H1 (cell line): ENCODE results near the gene CFLAR. TPM values are rescaled to one million over a fixed set of nuclear protein-coding genes. Genes with fewer than 3 reads are reported as not detected.

Experiments used
- CTCF ChIA-PET: fragments of 300-600 bp; sonication (Branson Sonifier 250); formaldehyde crosslinking; loops from one replicate; lab custom pipeline; 2021; ENCODE audit not compliant: partially characterized antibody; lab: Charles Lee
- POLR2A ChIA-PET: fragments of 300-600 bp; sonication (Branson Sonifier 250); formaldehyde crosslinking; loops from one replicate; lab custom pipeline; 2021; ENCODE audit warnings: inconsistent platforms; ENCODE audit not compliant: partially characterized antibody; lab: Charles Lee
- DNase-seq, 2 experiments: peaks; one replicate each; pipeline versions ENCODE4 v3.0.0 to v3.0.0-alpha.2; 2010 to 2022; ENCODE audit warnings: low spot score in 2 of 2, low read depth in 1 of 2, mixed read lengths in 1 of 2
- FAIRE-seq: peaks from 2 replicates; lab custom pipeline; 2011; peaks lifted over from hg19 to GRCh38; lab: Jason Lieb, UNC
- H2AFZ ChIP-seq: 2 replicates; pipeline ENCODE4 v1.8.1; 2012; ENCODE audit warnings: low read length, inconsistent platforms
- H2AK5ac ChIP-seq: 2 replicates; pipeline ENCODE4 v1.6.1; 2013; ENCODE audit warnings: low read depth, low read length
- H2BK120ac ChIP-seq: replicated peaks from 2 replicates; pipeline ENCODE3; 2013; ENCODE audit warnings: low read depth, low read length, inconsistent platforms
- H2BK12ac ChIP-seq: 2 replicates; pipeline ENCODE4 v1.6.1; 2013; ENCODE audit warnings: low read depth, low read length
- H2BK15ac ChIP-seq: 2 replicates; pipeline ENCODE4 v1.6.1; 2013; ENCODE audit warnings: low read length
- H2BK20ac ChIP-seq: 2 replicates; pipeline ENCODE4 v1.6.1; 2013; ENCODE audit warnings: low read length
- H2BK5ac ChIP-seq: 2 replicates; pipeline ENCODE4 v1.6.1; 2013; ENCODE audit warnings: low read depth, low read length
- H3K14ac ChIP-seq: 2 replicates; pipeline ENCODE4 v1.6.1; 2013; ENCODE audit warnings: inconsistent platforms; ENCODE audit not compliant: insufficient read length
- H3K18ac ChIP-seq: 2 replicates; pipeline ENCODE4 v1.6.1; 2013; ENCODE audit warnings: low read length; ENCODE audit errors: extremely low read depth
- H3K23ac ChIP-seq: 2 replicates; pipeline ENCODE4 v1.6.1; 2013; ENCODE audit warnings: inconsistent platforms; ENCODE audit not compliant: insufficient read length
- H3K23me2 ChIP-seq: 2 replicates; pipeline ENCODE4 v1.6.1; 2013; ENCODE audit warnings: low read depth, low read length
- H3K27ac ChIP-seq: 2 replicates; pipeline ENCODE4 v1.6.1; 2011; ENCODE audit warnings: low read depth, low read length, inconsistent platforms
- H3K27me3 ChIP-seq, 4 experiments: replicated peaks in 1 of 4; 1 replicate in 1 of 4; 2 replicates in 3 of 4; pipeline versions ENCODE4 v1.6.1 to v1.8.1; 2011 to 2013; ENCODE audit warnings: low read length in 3 of 4, mild to moderate bottlenecking in 3 of 4, inconsistent platforms in 2 of 4, mixed read lengths in 2 of 4, moderate library complexity in 1 of 4; ENCODE audit not compliant: control insufficient read depth in 3 of 4, insufficient read depth in 3 of 4; ENCODE audit errors: extremely low read depth in 1 of 4
- H3K36me3 ChIP-seq, 4 experiments: 2 replicates each; pipeline versions ENCODE4 v1.6.1 to v1.8.1; 2011 to 2013; ENCODE audit warnings: mild to moderate bottlenecking in 4 of 4, low read length in 3 of 4, moderate library complexity in 2 of 4, control low read depth in 1 of 4, inconsistent platforms in 1 of 4; ENCODE audit not compliant: insufficient read depth in 4 of 4, control insufficient read depth in 2 of 4
- H3K4ac ChIP-seq: replicated peaks from 2 replicates; pipeline ENCODE3; 2013; ENCODE audit warnings: low read length, low read depth, mixed read lengths, inconsistent platforms; ENCODE audit not compliant: insufficient read length
- H3K4me1 ChIP-seq, 4 experiments: replicated peaks in 1 of 4; 1 replicate in 1 of 4; 2 replicates in 3 of 4; pipeline versions ENCODE4 v1.6.1 to v1.8.1; 2011 to 2013; ENCODE audit warnings: low read length in 3 of 4, inconsistent platforms in 2 of 4, mixed read lengths in 1 of 4; ENCODE audit not compliant: insufficient read depth in 4 of 4, control insufficient read depth in 3 of 4
- H3K4me2 ChIP-seq, 2 experiments: 2 replicates each; pipeline versions ENCODE4 v1.6.1 to v1.8.1; 2011 to 2013; ENCODE audit warnings: low read depth in 2 of 2, low read length in 2 of 2, control low read depth in 1 of 2, inconsistent platforms in 1 of 2, mild to moderate bottlenecking in 1 of 2; ENCODE audit not compliant: insufficient read depth in 1 of 2
- H3K4me3 ChIP-seq, 4 experiments: fragments of 200-600, 300-600 bp in 1 of 4; sonication (generic), shearing (Covaris generic), sonication (Bioruptor Twin) in 1 of 4; 2 replicates each; pipeline versions ENCODE4 v1.5.1 to v1.8.1; 2011 to 2016; ENCODE audit warnings: low read length in 4 of 4, low read depth in 3 of 4, control low read depth in 2 of 4, inconsistent platforms in 2 of 4, mild to moderate bottlenecking in 2 of 4, mixed read lengths in 1 of 4, moderate library complexity in 1 of 4; ENCODE audit not compliant: insufficient read depth in 2 of 4; ENCODE audit errors: extremely low read depth in 1 of 4
- H3K56ac ChIP-seq: replicated peaks from 2 replicates; pipeline ENCODE3; 2013; ENCODE audit warnings: low read depth, mild to moderate bottlenecking, mixed read lengths, low read length, inconsistent platforms; ENCODE audit not compliant: insufficient read length
- H3K79me1 ChIP-seq: 2 replicates; pipeline ENCODE4 v1.6.1; 2013; ENCODE audit warnings: low read depth, low read length, control low read depth
- H3K79me2 ChIP-seq, 2 experiments: 2 replicates each; pipeline versions ENCODE4 v1.6.1 to v1.8.1; 2012 to 2013; ENCODE audit warnings: low read length in 2 of 2, mild to moderate bottlenecking in 2 of 2, inconsistent platforms in 1 of 2; ENCODE audit not compliant: insufficient read depth in 2 of 2, control insufficient read depth in 1 of 2
- H3K9ac ChIP-seq, 4 experiments: replicated peaks in 1 of 4; 1 replicate in 1 of 4; 2 replicates in 3 of 4; pipeline versions ENCODE4 v1.6.1 to v1.8.1; 2011 to 2013; ENCODE audit warnings: low read depth in 3 of 4, low read length in 3 of 4, control low read depth in 2 of 4, mild to moderate bottlenecking in 2 of 4, moderate library complexity in 2 of 4, inconsistent platforms in 1 of 4; ENCODE audit errors: extremely low read depth in 1 of 4
- H3K9me3 ChIP-seq, 2 experiments: 2 replicates each; pipeline versions ENCODE4 v1.6.1 to v1.8.1; 2012 to 2013; ENCODE audit warnings: mild to moderate bottlenecking in 2 of 2, moderate library complexity in 2 of 2, control low read depth in 1 of 2, inconsistent platforms in 1 of 2, low read depth in 1 of 2, low read length in 1 of 2, mixed read lengths in 1 of 2; ENCODE audit not compliant: insufficient read depth in 2 of 2
- H4K20me1 ChIP-seq, 2 experiments: replicated peaks in 1 of 2; 2 replicates each; pipeline versions ENCODE3 to v1.8.1; 2011 to 2013; ENCODE audit warnings: inconsistent platforms in 2 of 2, low read length in 2 of 2, mild to moderate bottlenecking in 1 of 2; ENCODE audit not compliant: insufficient read depth in 2 of 2, control insufficient read depth in 1 of 2
- H4K5ac ChIP-seq: 2 replicates; pipeline ENCODE4 v1.6.1; 2013; ENCODE audit warnings: low read length, low read depth, mixed read lengths, inconsistent platforms; ENCODE audit not compliant: insufficient read length
- H4K8ac ChIP-seq: 2 replicates; pipeline ENCODE4 v1.8.0; 2013; ENCODE audit warnings: mild to moderate bottlenecking, moderate library complexity, low read length, inconsistent platforms; ENCODE audit not compliant: insufficient read depth; ENCODE audit errors: extremely low read depth
- H4K91ac ChIP-seq: replicated peaks from 2 replicates; pipeline ENCODE3; 2013; ENCODE audit warnings: low read length, mixed read lengths, inconsistent platforms; ENCODE audit not compliant: insufficient read length
- GTF2F1 ChIP-seq: IDR thresholded peaks from 2 replicates; pipeline ENCODE4 v1.6.1; 2012; ENCODE audit warnings: low read depth, low read length, improper control_type of control experiment, borderline replicate concordance
- RFX5 ChIP-seq: IDR thresholded peaks from 2 replicates; pipeline ENCODE4 v1.6.1; 2011; ENCODE audit warnings: low read depth, low read length, improper control_type of control experiment, borderline replicate concordance
- SP4 ChIP-seq: IDR thresholded peaks from 2 replicates; pipeline ENCODE4 v1.6.1; 2012; ENCODE audit warnings: low read length, inconsistent platforms
- SUZ12 ChIP-seq: fragments of 200-600 bp; sonication (generic); IDR thresholded peaks from 2 replicates; pipeline ENCODE4 v1.6.1; 2012; ENCODE audit warnings: mild to moderate bottlenecking, inconsistent platforms, low read length, moderate library complexity, mixed read lengths
- YY1 ChIP-seq: IDR thresholded peaks from 2 replicates; pipeline ENCODE4 v1.6.1; 2011; ENCODE audit warnings: low read depth, mild to moderate bottlenecking, low read length
- WGBS, 2 experiments: shearing (Covaris generic) in 1 of 2; methylation state at CpG; one replicate each; pipeline versions ENCODE4 v1.1.6 to v1.1.7; 2013 to 2015; ENCODE audit warnings: low lambda C conversion rate in 2 of 2, mixed read lengths in 2 of 2, inconsistent platforms in 1 of 2, low coverage in 1 of 2, missing lambda C conversion rate in 1 of 2; ENCODE audit not compliant: insufficient replicate concordance in 2 of 2, insufficient coverage in 1 of 2, insufficient read length in 1 of 2; ENCODE audit errors: extremely low coverage in 1 of 2, missing lambda C conversion rate in 1 of 2; 5-methylcytosine and 5-hydroxymethylcytosine counted together
- polyA plus RNA-seq, 7 experiments: library from polyadenylated mRNA; depleted of rRNA in 3 of 7; stranded (reverse) in 5 of 7; unstranded in 2 of 7; fragments of >200 nt in 5 of 7; fragments of 200-250 nt in 2 of 7; gene quantifications; 1 replicate in 5 of 7; 2 replicates in 1 of 7; 4 replicates in 1 of 7; pipeline versions ENCODE4 v1.2.1 to v1.2.3, GENCODE V29; 2011 to 2013; ENCODE audit warnings: missing spikeins in 2 of 7, mixed read lengths in 2 of 7
- total RNA-seq: library from RNA; stranded (reverse); fragmentation: NEBNext Ultra II Directional; extraction: Animal tissue kit (Norgen Biotek cat#: 25700); gene quantifications from 2 replicates; pipeline ENCODE4 v1.2.1, GENCODE V29; 2021

CFLAR gene
- total and polyA plus RNA-seq, 2 of the 8 experiments (the other 6 are each of a cell fraction or from before 2014, with no cell fraction given) = 1.1 to 3.9 TPM

DNA sequence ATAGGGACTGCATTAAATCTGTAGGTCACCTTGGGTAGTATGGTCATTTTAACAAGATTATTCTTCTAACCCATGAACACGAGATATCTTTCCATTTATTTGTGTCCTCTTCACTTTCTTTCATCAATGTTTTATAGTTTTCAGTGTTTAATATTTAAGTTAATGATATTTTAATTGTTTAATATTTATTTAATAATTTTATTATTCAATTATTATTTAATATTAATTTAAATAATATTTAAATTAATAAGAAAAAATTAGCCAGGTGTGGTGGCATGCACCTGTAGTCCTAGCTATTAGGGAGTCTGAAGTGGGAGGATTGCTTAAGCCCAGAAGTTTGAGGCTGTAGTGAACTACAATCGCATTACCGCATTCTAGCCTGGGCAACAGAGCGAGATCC lies 100.0 kb downstream of the CFLAR start:
- H2BK12ac ChIP-seq = no peak overlapping the region
- H2BK120ac ChIP-seq = no peak overlapping the region
- no peak overlapping the region for H3K18ac ChIP-seq
- no peaks in the 10 kb centered on the region for H3K79me2 ChIP-seq
- H2BK20ac ChIP-seq = no peak overlapping the region
- H4K91ac ChIP-seq = no peak overlapping the region
- no peak overlapping the region for H3K4me2 ChIP-seq
- H4K5ac ChIP-seq = no peak overlapping the region
- ChIA-PET CTCF (no interaction called here), POLR2A (no interaction called here)
- H3K36me3 ChIP-seq = no peaks in the 10 kb centered on the region
- H3K9me3 ChIP-seq = no peaks in the 10 kb centered on the region; a peak in 1 of 4 replicates
- no peak overlapping the region for H3K9ac ChIP-seq
- no peaks in the 10 kb centered on the region for H4K20me1 ChIP-seq
- H3K4me3 ChIP-seq = no peak overlapping the region
- no peak overlapping the region for H2BK5ac ChIP-seq
- FAIRE-seq (no peak), DNase-seq (no peak)
- no peak overlapping the region for H3K4ac ChIP-seq
- no peaks in the 10 kb centered on the region for H3K79me1 ChIP-seq
- H3K14ac ChIP-seq = no peak overlapping the region
- WGBS, 2 experiments = 97% methylated on average over 4 of the region's 4 CpGs; no CpG with 5 or more reads in 1 of the 2 experiments
- H3K4me1 ChIP-seq = peaks cover 4 to 18% (median 12%) of the 10 kb centered on the region in 4 experiments; a peak in 6 of 7 replicates
- H4K8ac ChIP-seq = no peak overlapping the region
- no peak overlapping the region for H3K23ac ChIP-seq
- H2BK15ac ChIP-seq = no peak overlapping the region
- no peak overlapping the region for H3K27ac ChIP-seq
- H3K27me3 ChIP-seq = no peaks in the 10 kb centered on the region
- H2AFZ ChIP-seq = no peak overlapping the region
- H3K56ac ChIP-seq = no peak overlapping the region
- no peak overlapping the region for H2AK5ac ChIP-seq
- H3K23me2 ChIP-seq = no peaks in the 10 kb centered on the region
- TF ChIP-seq SP4 (no peak), SUZ12 (no peak), YY1 (no peak), RFX5 (no peak), GTF2F1 (no peak)
